Psoas muscle (tissue), 8 donors: ENCODE data around the gene KLF17. TPM values are rescaled to one million over a fixed set of nuclear protein-coding genes. Genes with fewer than 3 reads are reported as not detected.

Experiments
- ATAC-seq, 4 donors: fragments of 200-7000 bp; cut with Tn5 transposase; one replicate each; pipeline ENCODE4 v1.9.1; 2020; ENCODE audit warnings: moderate library complexity in 3 of 4, mild to moderate bottlenecking in 2 of 4
- DNase-seq, 2 donors: peaks; one replicate each; pipeline ENCODE4 v3.0.0-alpha.2; 2020
- H3K27ac ChIP-seq: fragments of 200-600 bp; one replicate; pipeline ENCODE4 v1.8.0; 2022
- H3K27me3 ChIP-seq, 3 donors: fragments of 200-600 bp in 1 of 3; one replicate each; pipeline versions ENCODE4 v1.6.1 to v1.8.0; 2013 to 2022; ENCODE audit warnings: low read length in 2 of 3, mild to moderate bottlenecking in 2 of 3, moderate library complexity in 1 of 3; ENCODE audit not compliant: insufficient read depth in 3 of 3
- H3K36me3 ChIP-seq, 2 donors: fragments of 200-600 bp in 1 of 2; one replicate each; pipeline versions ENCODE4 v1.6.1 to v1.8.0; 2013 to 2022; ENCODE audit warnings: low read depth in 1 of 2, mild to moderate bottlenecking in 1 of 2, moderate library complexity in 1 of 2; ENCODE audit not compliant: insufficient read depth in 1 of 2
- H3K4me1 ChIP-seq: fragments of 200-600 bp; one replicate; pipeline ENCODE4 v1.8.0; 2022
- H3K4me3 ChIP-seq: fragments of 200-600 bp; one replicate; pipeline ENCODE4 v1.8.0; 2022; ENCODE audit warnings: mild to moderate bottlenecking
- H3K9me3 ChIP-seq: fragments of 200-600 bp; one replicate; pipeline ENCODE4 v1.8.0; 2022
- CTCF ChIP-seq: fragments of 200-600 bp; IDR thresholded peaks from one replicate; pipeline ENCODE4 v1.8.0; 2022; ENCODE audit warnings: antibody characterized with exemption
- WGBS, 3 donors: extraction: QIAGEN DNeasy Blood & Tissue Kit; methylation state at CpG; one replicate each; pipeline versions ENCODE4 v1.1.6 to v1.1.7; 2013; 5-methylcytosine and 5-hydroxymethylcytosine counted together
- intact Hi-C, 2 donors: fragments of 100-400 bp; cut with DNase I; formaldehyde crosslinking; loops; one replicate each; pipeline versions ENCODE4 v1.11.0 to v1.14.2; 2022
- polyA plus RNA-seq, 3 donors: library from polyadenylated mRNA; stranded (reverse); fragments of 200-250 nt; gene quantifications; one replicate each; pipeline ENCODE4 v1.2.3, GENCODE V29; 2013
- total RNA-seq, 4 donors: library from RNA; stranded (reverse); fragmentation: NEBNext Ultra II Directional in 2 of 4; extraction: Animal tissue kit (Norgen Biotek cat#: 25700) in 2 of 4; gene quantifications; one replicate each; pipeline versions ENCODE4 v1.2.1 to v1.2.4, GENCODE V29; 2021 to 2023
- donor health status: healthy with polysubstance abuse.
- donor health status: DM: no; HTN: no; CAD: no; lungs with moderate emphysema.
- donor health status: Bipolar disorder and iron deficiency.
- donor health status: healthy.
- donor health status: DM: yes; HTN: yes; CAD: no.
- donor health status: DM: no; HTN: no; CAD: no.
- donor health status: DM: no; HTN: no; CAD: no.
- donor health status: DM: yes; HTN: yes; CAD: no.

Gene KLF17
- total and polyA plus RNA-seq, 7 donors, result not detected

- Histone ChIP-seq H3K4me1 (no peaks in the 10 kb centered on the region), H3K9me3 (no peaks in the 10 kb centered on the region), H3K36me3 (no peaks in the 10 kb centered on the region), H3K27ac (no peak overlapping the region), H3K4me3 (no peak overlapping the region), H3K27me3 (no peaks in the 10 kb centered on the region)
- ATAC-seq, result no peak
- no peak for DNase-seq
- intact Hi-C loops, result no loop called here
- no peak for TF ChIP-seq CTCF
These were observed 42.9 kb downstream of the KLF17 start for GRCh38 chr1:44161546-44161945.

GRCh38 chr1:44168520-44169098 lies 50.0 kb downstream of the KLF17 start:
- no peak for TF ChIP-seq CTCF
- WGBS, 3 donors, result 90 to 95% (median 92%) methylated on average over 5 of the region's 5 CpGs
- intact Hi-C loops, result no loop called here
- DNase-seq (no peak), ATAC-seq (no peak)
- Histone ChIP-seq H3K4me1 (no peaks in the 10 kb centered on the region), H3K9me3 (no peaks in the 10 kb centered on the region), H3K36me3 (no peaks in the 10 kb centered on the region), H3K27ac (no peak overlapping the region), H3K27me3 (peaks cover 0 to 4% (median 0%) of the 10 kb centered on the region in 3 donors), H3K4me3 (no peak overlapping the region)

- Histone ChIP-seq H3K27ac (no peak overlapping the region), H3K4me1 (no peaks in the 10 kb centered on the region), H3K9me3 (no peaks in the 10 kb centered on the region), H3K36me3 (no peaks in the 10 kb centered on the region), H3K27me3 (peaks cover 0 to 4% (median 0%) of the 10 kb centered on the region in 3 donors), H3K4me3 (no peak overlapping the region)
- ATAC-seq, result no peak
- intact Hi-C loops, result no loop called here
- no peak for TF ChIP-seq CTCF
- 84 to 91% (median 85%) methylated on average over 3 of the region's 3 CpGs for WGBS, 3 donors
- no peak for DNase-seq
These were observed 51.7 kb downstream of the KLF17 start for GRCh38 chr1:44170281-44170823.

GRCh38 chr1:44174630-44175029 lies 56.0 kb downstream of the KLF17 start:
- 66 to 72% (median 67%) methylated on average over 1 of the region's 1 CpG for WGBS, 3 donors
- intact Hi-C loops, result no loop called here

More at GRCh38 chr1:44174630-44175029, 56.0 kb downstream of the KLF17 start:
- Histone ChIP-seq H3K4me1 (no peaks in the 10 kb centered on the region), H3K27me3 (peaks cover 0 to 4% (median 0%) of the 10 kb centered on the region in 3 donors), H3K27ac (no peak overlapping the region), H3K4me3 (no peak overlapping the region), H3K36me3 (no peaks in the 10 kb centered on the region), H3K9me3 (no peaks in the 10 kb centered on the region)
- DNase-seq, result no peak
- no peak for TF ChIP-seq CTCF
- no peak for ATAC-seq

Other genes with a start within 250 kb of the KLF17 start
- under 1 TPM in 3 of 4 donors, not detected in 1; 0.42 to 0.79 (median 0.71) TPM for gene ARTN, start 185.0 kb upstream of the KLF17 start, total RNA-seq
- under 1 TPM; 0.05 to 0.44 (median 0.06) TPM for gene ARTN, start 185.0 kb upstream of the KLF17 start, polyA plus RNA-seq
- 100 to 1,000 TPM in 3 of 4 donors, 10 to 100 TPM in 1; 92.4 to 140 (median 108) TPM for gene IPO13, start 171.9 kb upstream of the KLF17 start, total RNA-seq
- 10 to 100 TPM; 26.8 to 93.0 (median 41.5) TPM for gene IPO13, start 171.9 kb upstream of the KLF17 start, polyA plus RNA-seq
- gene DPH2, start 148.8 kb upstream of the KLF17 start, total RNA-seq, result 10 to 100 TPM; 37.8 to 62.9 (median 44.3) TPM
- gene DPH2, start 148.8 kb upstream of the KLF17 start, polyA plus RNA-seq, result 100 to 1,000 TPM in 1 of 3 donors, 10 to 100 TPM in 2; 53.7 to 123 (median 87.6) TPM
- gene ATP6V0B, start 143.9 kb upstream of the KLF17 start, total RNA-seq, result 100 to 1,000 TPM in 3 of 4 donors, 10 to 100 TPM in 1; 87.9 to 133 (median 106) TPM
- gene ATP6V0B, start 143.9 kb upstream of the KLF17 start, polyA plus RNA-seq, result 100 to 1,000 TPM; 159 to 260 (median 236) TPM
- 10 to 100 TPM; 33.5 to 54.9 (median 50.7) TPM for gene B4GALT2, start 139.6 kb upstream of the KLF17 start, total RNA-seq
- 10 to 100 TPM; 57.1 to 81.0 (median 60.2) TPM for gene B4GALT2, start 139.6 kb upstream of the KLF17 start, polyA plus RNA-seq
- gene CCDC24, start 127.2 kb upstream of the KLF17 start, total RNA-seq, result 1 to 10 TPM; 1.1 to 1.9 (median 1.6) TPM
- 1 to 10 TPM in 2 of 3 donors, under 1 TPM in 1; 0.83 to 3.9 (median 2.3) TPM for gene CCDC24, start 127.2 kb upstream of the KLF17 start, polyA plus RNA-seq
- gene SLC6A9, start 87.4 kb upstream of the KLF17 start, total RNA-seq, result 1 to 10 TPM in 1 of 4 donors, under 1 TPM in 3; 0.71 to 1.2 (median 0.75) TPM
- gene SLC6A9, start 87.4 kb upstream of the KLF17 start, polyA plus RNA-seq, result under 1 TPM; 0.28 to 0.40 (median 0.40) TPM
- not detected for gene KLF18, start 22.8 kb downstream of the KLF17 start, total RNA-seq
- not detected for gene KLF18, start 22.8 kb downstream of the KLF17 start, polyA plus RNA-seq
- gene DMAP1, start 94.7 kb downstream of the KLF17 start, total RNA-seq, result 10 to 100 TPM; 18.5 to 28.3 (median 23.7) TPM
- 10 to 100 TPM; 18.3 to 30.5 (median 22.2) TPM for gene DMAP1, start 94.7 kb downstream of the KLF17 start, polyA plus RNA-seq
- 10 to 100 TPM; 58.4 to 65.1 (median 61.7) TPM for gene ERI3, start 236.4 kb downstream of the KLF17 start, total RNA-seq
- 10 to 100 TPM; 50.4 to 96.8 (median 55.2) TPM for gene ERI3, start 236.4 kb downstream of the KLF17 start, polyA plus RNA-seq